Suprapubic skin (tissue), 4 donors: ENCODE data around the gene AHI1.

Experiments
- CTCF ChIP-seq, 2 donors: fragments of 200-600 bp in 1 of 2; fragments of 450-650 bp in 1 of 2; sonication (generic) in 1 of 2; IDR thresholded peaks; one replicate each; pipeline ENCODE4 v1.5.1; 2016 to 2019; ENCODE audit warnings: antibody characterized with exemption in 2 of 2, mild to moderate bottlenecking in 1 of 2, moderate library complexity in 1 of 2
- POLR2A ChIP-seq, 2 donors: fragments of 450-650 bp; IDR thresholded peaks; one replicate each; pipeline ENCODE4 v1.6.1; 2017; ENCODE audit warnings: antibody characterized with exemption in 2 of 2, mild to moderate bottlenecking in 2 of 2, moderate library complexity in 2 of 2
- POLR2AphosphoS5 ChIP-seq, 3 donors: sonication (generic); formaldehyde crosslinking; IDR thresholded peaks; one replicate each; pipeline ENCODE4 v1.6.1; 2017; ENCODE audit warnings: antibody characterized with exemption in 3 of 3

GRCh38 chr6:135236319-135236718, 261.2 kb downstream of the AHI1 start:
- TF ChIP-seq CTCF (IDR thresholded peaks at IDR 0.05) (no peak), POLR2A (IDR thresholded peaks at IDR 0.05) (no peak), POLR2AphosphoS5 (IDR thresholded peaks at IDR 0.05) (no peak)
